Uterus (tissue), 4 donors: Measurements from ENCODE around the gene OTOGL. TPM values are rescaled to one million over a fixed set of nuclear protein-coding genes. Genes with fewer than 3 reads are reported as not detected.

ENCODE experiments used
- DNase-seq, 2 donors: peaks; one replicate each; pipeline ENCODE4 v3.0.0-alpha.2; 2019 to 2020
- H3K27ac ChIP-seq, 2 donors: fragments of 200-600 bp; sonication (generic); 1 replicate in 1 of 2; 2 replicates in 1 of 2; pipeline ENCODE4 v1.5.1; 2016 to 2018
- H3K27me3 ChIP-seq, 2 donors: fragments of 200-600 bp; sonication (generic); one replicate each; pipeline ENCODE4 v1.5.1; 2018 to 2019; ENCODE audit warnings: control low read depth in 1 of 2
- H3K36me3 ChIP-seq, 2 donors: fragments of 200-600 bp; sonication (generic); one replicate each; pipeline ENCODE4 v1.5.1; 2019; ENCODE audit warnings: control low read depth in 1 of 2
- H3K4me1 ChIP-seq, 2 donors: fragments of 200-600 bp; sonication (generic); one replicate each; pipeline ENCODE4 v1.5.1; 2018 to 2019; ENCODE audit warnings: control low read depth in 1 of 2
- H3K4me3 ChIP-seq, 2 donors: fragments of 200-600 bp; sonication (generic); 1 replicate in 1 of 2; 2 replicates in 1 of 2; pipeline ENCODE4 v1.5.1; 2018 to 2019; ENCODE audit warnings: mild to moderate bottlenecking in 1 of 2
- H3K9me3 ChIP-seq, 2 donors: fragments of 200-600 bp; sonication (generic); one replicate each; pipeline ENCODE4 v1.5.1; 2019; ENCODE audit warnings: control low read depth in 1 of 2
- CTCF ChIP-seq, 4 experiments: fragments of 200-600 bp in 2 of 4; fragments of 450-650 bp in 2 of 4; sonication (generic) in 2 of 4; IDR thresholded peaks; one replicate each; pipeline ENCODE4 v1.5.1; 2016 to 2019; ENCODE audit warnings: antibody characterized with exemption in 4 of 4, mild to moderate bottlenecking in 2 of 4, moderate library complexity in 1 of 4
- POLR2A ChIP-seq, 2 donors: fragments of 450-650 bp; IDR thresholded peaks; one replicate each; pipeline ENCODE4 v1.6.1; 2016; ENCODE audit warnings: antibody characterized with exemption in 2 of 2, mild to moderate bottlenecking in 1 of 2, moderate library complexity in 1 of 2
- intact Hi-C: fragments of 100-400 bp; cut with DNase I; formaldehyde crosslinking; loops from one replicate; pipeline ENCODE4 v1.15.1; 2023; ENCODE audit warnings: low total_unique reads
- total RNA-seq, 4 donors: library from RNA; depleted of rRNA in 3 of 4; stranded (reverse); fragments of >200 nt in 3 of 4; gene quantifications; one replicate each; pipeline versions ENCODE4 v1.1.0 to v1.2.4, GENCODE V29; 2014 to 2023
- donor health status: DM: yes; HTN: yes; CAD: no.

The OTOGL gene
- total RNA-seq, 4 donors from 2014 or later: 0.26 to 1.8 (median 1.2) TPM

DNA sequence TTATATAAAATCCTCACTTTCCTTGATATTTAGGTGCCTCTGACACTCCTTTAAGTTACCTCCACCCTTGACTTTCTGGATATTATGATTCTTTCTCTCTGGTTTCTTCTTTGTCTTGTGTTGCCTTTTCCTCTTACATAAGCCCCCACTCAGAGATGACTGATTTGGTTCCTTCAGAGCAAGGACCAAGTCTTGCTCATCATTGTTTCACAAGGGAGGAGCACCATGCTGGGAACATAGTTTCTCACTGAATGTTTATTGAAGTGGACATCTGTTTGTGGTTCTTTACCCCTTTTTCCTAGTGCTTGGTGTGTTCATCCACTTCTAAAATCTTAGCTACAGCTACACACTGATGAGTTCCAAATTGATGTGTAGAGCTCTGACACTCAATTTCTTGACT lies 183.4 kb downstream of the OTOGL start:
- Histone ChIP-seq H3K4me3 (no peak overlapping the region), H3K36me3 (no peaks in the 10 kb centered on the region), H3K4me1 (no peaks in the 10 kb centered on the region), H3K27ac (no peak overlapping the region), H3K9me3 (no peaks in the 10 kb centered on the region), H3K27me3 (no peaks in the 10 kb centered on the region)
- no peak for DNase-seq
- intact Hi-C loops: no loop called here
- no peak for TF ChIP-seq POLR2A (IDR thresholded peaks at IDR 0.05)
- TF ChIP-seq CTCF (IDR thresholded peaks at IDR 0.05): no peak

DNA sequence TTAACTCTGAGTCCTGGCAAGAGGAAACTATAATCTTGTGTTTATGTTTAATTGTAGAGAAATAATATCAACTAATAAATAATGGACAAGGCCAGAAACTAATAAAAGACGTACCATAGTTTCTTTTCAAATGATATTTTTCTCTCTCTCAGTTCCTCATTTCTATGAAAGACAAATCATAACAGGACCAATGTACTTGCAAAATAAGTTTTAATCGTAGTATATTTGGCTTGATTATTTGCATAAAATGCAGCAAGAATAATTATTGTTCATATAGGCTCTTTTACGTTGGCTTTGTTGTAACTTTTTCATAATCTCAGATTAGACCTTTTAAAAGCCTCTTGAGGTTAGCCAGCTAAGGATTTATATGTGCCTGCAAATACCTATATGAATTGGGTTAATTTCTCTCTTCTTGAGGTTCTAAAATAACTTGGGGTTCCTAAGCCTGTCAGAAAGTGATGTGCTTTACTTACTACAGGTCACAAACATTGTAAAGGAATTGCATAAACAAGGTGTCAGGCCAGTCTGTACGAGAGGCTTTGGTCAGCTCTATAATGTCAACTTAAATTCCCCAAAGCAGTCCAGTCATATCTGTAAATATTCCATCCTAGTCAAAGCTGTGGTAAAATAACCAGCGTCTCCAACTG lies 191.9 kb downstream of the OTOGL start:
- Histone ChIP-seq H3K4me1 (no peaks in the 10 kb centered on the region), H3K9me3 (no peaks in the 10 kb centered on the region), H3K27me3 (no peaks in the 10 kb centered on the region), H3K36me3 (no peaks in the 10 kb centered on the region), H3K27ac (no peak overlapping the region), H3K4me3 (no peak overlapping the region)
- TF ChIP-seq POLR2A (IDR thresholded peaks at IDR 0.05) (no peak), CTCF (IDR thresholded peaks at IDR 0.05) (no peak)
- intact Hi-C loops: no loop called here
- no peak for DNase-seq

DNA sequence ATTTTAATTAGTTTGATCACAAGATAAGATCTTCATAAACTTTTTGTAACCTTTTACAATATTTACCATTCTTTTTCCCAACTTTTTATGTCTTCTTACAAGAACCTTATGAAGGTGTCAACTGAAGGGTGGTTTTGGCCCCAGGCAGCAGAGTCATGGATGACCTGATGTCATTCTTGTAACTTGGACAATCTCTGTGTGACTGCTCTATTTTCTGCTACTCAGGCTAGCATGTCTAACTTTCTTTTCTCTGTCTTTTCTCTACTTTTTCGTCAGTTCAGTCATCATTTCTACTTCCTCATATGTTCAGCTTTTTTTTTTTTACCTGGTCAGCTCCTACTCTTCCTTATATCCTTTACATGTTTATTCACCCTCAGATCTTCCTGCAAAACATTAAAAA lies 194.0 kb downstream of the OTOGL start:
- no peak overlapping the region for H3K27ac ChIP-seq
- no peak overlapping the region for H3K4me3 ChIP-seq
- no peaks in the 10 kb centered on the region for H3K27me3 ChIP-seq
- H3K36me3 ChIP-seq: no peaks in the 10 kb centered on the region
- TF ChIP-seq CTCF (IDR thresholded peaks at IDR 0.05) (no peak), POLR2A (IDR thresholded peaks at IDR 0.05) (no peak)
- DNase-seq: no peak
- no peaks in the 10 kb centered on the region for H3K4me1 ChIP-seq
- no peaks in the 10 kb centered on the region for H3K9me3 ChIP-seq
- intact Hi-C loops: no loop called here

DNA sequence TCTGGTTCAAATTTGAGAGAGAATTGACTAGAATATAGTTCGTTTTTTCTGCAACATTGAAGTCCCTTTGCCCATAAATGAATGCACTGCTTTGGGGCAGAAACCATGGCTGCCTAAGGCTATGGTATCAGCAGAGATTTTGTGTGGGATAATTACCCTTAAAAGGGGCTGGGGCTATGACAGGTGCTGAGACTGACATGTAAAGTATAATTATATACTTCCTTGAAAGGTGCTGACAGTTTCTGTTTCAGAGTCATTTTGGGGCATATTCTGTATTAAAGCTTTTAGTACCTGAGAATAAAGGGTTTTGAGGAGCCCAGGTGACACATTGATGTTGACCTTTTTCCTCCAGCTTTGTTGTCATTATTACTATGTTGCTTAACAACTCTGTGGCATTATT lies 194.4 kb downstream of the OTOGL start:
- no peak for TF ChIP-seq CTCF (IDR thresholded peaks at IDR 0.05)
- no peak for TF ChIP-seq POLR2A (IDR thresholded peaks at IDR 0.05)
- Histone ChIP-seq H3K4me1 (no peaks in the 10 kb centered on the region), H3K9me3 (no peaks in the 10 kb centered on the region), H3K27ac (no peak overlapping the region), H3K36me3 (no peaks in the 10 kb centered on the region), H3K4me3 (no peak overlapping the region), H3K27me3 (no peaks in the 10 kb centered on the region)
- intact Hi-C loops: no loop called here
- no peak for DNase-seq

GRCh38 chr12:80299219-80299618 lies 199.9 kb downstream of the OTOGL start:
- H3K4me1 ChIP-seq: no peaks in the 10 kb centered on the region
- no peaks in the 10 kb centered on the region for H3K36me3 ChIP-seq
- H3K9me3 ChIP-seq: no peaks in the 10 kb centered on the region
- TF ChIP-seq POLR2A (IDR thresholded peaks at IDR 0.05) (no peak), CTCF (IDR thresholded peaks at IDR 0.05) (no peak)
- no peak for DNase-seq
- no peaks in the 10 kb centered on the region for H3K27me3 ChIP-seq
- H3K4me3 ChIP-seq: no peak overlapping the region
- no peak overlapping the region for H3K27ac ChIP-seq
- intact Hi-C loops: no loop called here
